ENCODE data around the gene ZNF660.
A peak's percentile ranks its signal among the peaks of the same experiment; 100 is the strongest.

GRCh38 chr3:44555723-44556122 is 29.0 kb upstream of the ZNF660 start:
- no peak for TF ChIP-seq CTCF (IDR thresholded peaks at IDR 0.05)
- TF ChIP-seq GATA2 (CRISPR knock-in tag; IDR thresholded peaks at IDR 0.05) = no peak
- TF ChIP-seq TCF12 (IDR thresholded peaks at IDR 0.05) = no peak
- no peak for TF ChIP-seq NFIC (IDR thresholded peaks at IDR 0.05; ENCODE audit: borderline replicate concordance)
- TF ChIP-seq SIN3A (IDR thresholded peaks at IDR 0.05; ENCODE audit: borderline replicate concordance, low read depth, low read length) = no peak
- TF ChIP-seq TAF1 (IDR thresholded peaks at IDR 0.05; ENCODE audit: borderline replicate concordance, low read depth, low read length) = no peak
- TF ChIP-seq MXI1 (IDR thresholded peaks at IDR 0.05; ENCODE audit: low read depth, low read length) = peak; percentile 50; the same call in 1 of the 2 replicates
- no peak for TF ChIP-seq FOXJ3 (CRISPR knock-in tag; IDR thresholded peaks at IDR 0.05)
- TF ChIP-seq YY1 (IDR thresholded peaks at IDR 0.05; ENCODE audit: low read depth) = no peak
- TF ChIP-seq GABPA (IDR thresholded peaks at IDR 0.05; ENCODE audit: low read depth) = no peak
- TF ChIP-seq REST (IDR thresholded peaks at IDR 0.05; ENCODE audit: low read depth, low read length) = no peak
- TF ChIP-seq EP300 (IDR thresholded peaks at IDR 0.05; ENCODE audit: borderline replicate concordance in 1 of 2, low read depth in 1 of 2, low read length in 1 of 2) = no peak
- 0 out of 2 replicates have a peak, but pooled peaks have one; percentile 2 for TF ChIP-seq MAX (IDR thresholded peaks at IDR 0.05; ENCODE audit: low read depth)
